ENCODE results near the gene PPP2R5B. TPM values are rescaled to one million over a fixed set of nuclear protein-coding genes. Genes with fewer than 3 reads are reported as not detected.

PPP2R5B gene
- total RNA-seq, 1 experiment from 2014 or later, result 14.0 TPM

GRCh38 chr11:64959498-64959897, 35.0 kb downstream of the PPP2R5B start:
- no peaks in the 10 kb centered on the region for H3K9me3 ChIP-seq (ENCODE audit: control insufficient read depth, insufficient read depth, low read depth, low read length)
- DNase-seq (ENCODE audit: low read depth, low spot score) (no peak), ATAC-seq (no peak)
- H3K27me3 ChIP-seq (ENCODE audit: control insufficient read depth, insufficient read depth, low read length), result no peaks in the 10 kb centered on the region; the same call in 1 of the 2 replicates
- BruUV-seq (replicated peaks), result no TSS peak
- no peaks in the 10 kb centered on the region for H3K4me1 ChIP-seq (ENCODE audit: control insufficient read depth, insufficient read depth, low read length)
- H3K36me3 ChIP-seq (ENCODE audit: control insufficient read depth, insufficient read depth, low read length), result no peaks in the 10 kb centered on the region
- ChIA-PET POLR2A (no interaction called here), CTCF (no interaction called here)
- TF ChIP-seq POLR2AphosphoS5 (IDR thresholded peaks at IDR 0.05; ENCODE audit: low read depth, low read length), result no peak
- TF ChIP-seq TCF7L2 (IDR thresholded peaks at IDR 0.05; ENCODE audit: low read depth, low read length), result no peak
- no peak for TF ChIP-seq SIN3A (IDR thresholded peaks at IDR 0.05; ENCODE audit: borderline replicate concordance, insufficient read depth, low read depth, low read length)
- TF ChIP-seq, protein P1, sequence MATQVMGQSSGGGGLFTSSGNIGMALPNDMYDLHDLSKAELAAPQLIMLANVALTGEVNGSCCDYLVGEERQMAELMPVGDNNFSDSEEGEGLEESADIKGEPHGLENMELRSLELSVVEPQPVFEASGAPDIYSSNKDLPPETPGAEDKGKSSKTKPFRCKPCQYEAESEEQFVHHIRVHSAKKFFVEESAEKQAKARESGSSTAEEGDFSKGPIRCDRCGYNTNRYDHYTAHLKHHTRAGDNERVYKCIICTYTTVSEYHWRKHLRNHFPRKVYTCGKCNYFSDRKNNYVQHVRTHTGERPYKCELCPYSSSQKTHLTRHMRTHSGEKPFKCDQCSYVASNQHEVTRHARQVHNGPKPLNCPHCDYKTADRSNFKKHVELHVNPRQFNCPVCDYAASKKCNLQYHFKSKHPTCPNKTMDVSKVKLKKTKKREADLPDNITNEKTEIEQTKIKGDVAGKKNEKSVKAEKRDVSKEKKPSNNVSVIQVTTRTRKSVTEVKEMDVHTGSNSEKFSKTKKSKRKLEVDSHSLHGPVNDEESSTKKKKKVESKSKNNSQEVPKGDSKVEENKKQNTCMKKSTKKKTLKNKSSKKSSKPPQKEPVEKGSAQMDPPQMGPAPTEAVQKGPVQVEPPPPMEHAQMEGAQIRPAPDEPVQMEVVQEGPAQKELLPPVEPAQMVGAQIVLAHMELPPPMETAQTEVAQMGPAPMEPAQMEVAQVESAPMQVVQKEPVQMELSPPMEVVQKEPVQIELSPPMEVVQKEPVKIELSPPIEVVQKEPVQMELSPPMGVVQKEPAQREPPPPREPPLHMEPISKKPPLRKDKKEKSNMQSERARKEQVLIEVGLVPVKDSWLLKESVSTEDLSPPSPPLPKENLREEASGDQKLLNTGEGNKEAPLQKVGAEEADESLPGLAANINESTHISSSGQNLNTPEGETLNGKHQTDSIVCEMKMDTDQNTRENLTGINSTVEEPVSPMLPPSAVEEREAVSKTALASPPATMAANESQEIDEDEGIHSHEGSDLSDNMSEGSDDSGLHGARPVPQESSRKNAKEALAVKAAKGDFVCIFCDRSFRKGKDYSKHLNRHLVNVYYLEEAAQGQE (IDR thresholded peaks at IDR 0.05; ENCODE audit: insufficient read depth in 1 of 2, low read depth in 2 of 2, low read length in 1 of 2), result no peak
- TF ChIP-seq, protein P2, sequence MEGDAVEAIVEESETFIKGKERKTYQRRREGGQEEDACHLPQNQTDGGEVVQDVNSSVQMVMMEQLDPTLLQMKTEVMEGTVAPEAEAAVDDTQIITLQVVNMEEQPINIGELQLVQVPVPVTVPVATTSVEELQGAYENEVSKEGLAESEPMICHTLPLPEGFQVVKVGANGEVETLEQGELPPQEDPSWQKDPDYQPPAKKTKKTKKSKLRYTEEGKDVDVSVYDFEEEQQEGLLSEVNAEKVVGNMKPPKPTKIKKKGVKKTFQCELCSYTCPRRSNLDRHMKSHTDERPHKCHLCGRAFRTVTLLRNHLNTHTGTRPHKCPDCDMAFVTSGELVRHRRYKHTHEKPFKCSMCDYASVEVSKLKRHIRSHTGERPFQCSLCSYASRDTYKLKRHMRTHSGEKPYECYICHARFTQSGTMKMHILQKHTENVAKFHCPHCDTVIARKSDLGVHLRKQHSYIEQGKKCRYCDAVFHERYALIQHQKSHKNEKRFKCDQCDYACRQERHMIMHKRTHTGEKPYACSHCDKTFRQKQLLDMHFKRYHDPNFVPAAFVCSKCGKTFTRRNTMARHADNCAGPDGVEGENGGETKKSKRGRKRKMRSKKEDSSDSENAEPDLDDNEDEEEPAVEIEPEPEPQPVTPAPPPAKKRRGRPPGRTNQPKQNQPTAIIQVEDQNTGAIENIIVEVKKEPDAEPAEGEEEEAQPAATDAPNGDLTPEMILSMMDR (IDR thresholded peaks at IDR 0.05), result no peak
- in situ Hi-C loops (cut with HindIII; ENCODE audit: low pct_unique_long_range_greater_than_20kb, low sequenced_read_pairs), result no loop called here
- H3K27ac ChIP-seq (ENCODE audit: low read length), result no peak overlapping the region
- no peak overlapping the region for H3K4me3 ChIP-seq (ENCODE audit: low read depth in 2 of 2, low read length in 2 of 2)
- intact Hi-C loops (cut with micrococcal nuclease; ENCODE audit: unreplicated experiment), result no loop called here

- H3K27ac ChIP-seq (ENCODE audit: low read length), result no peak overlapping the region
- TF ChIP-seq, protein P2 (IDR thresholded peaks at IDR 0.05), result no peak
- TF ChIP-seq, protein P1 (IDR thresholded peaks at IDR 0.05; ENCODE audit: insufficient read depth in 1 of 2, low read depth in 2 of 2, low read length in 1 of 2), result no peak
- TF ChIP-seq SIN3A (IDR thresholded peaks at IDR 0.05; ENCODE audit: borderline replicate concordance, insufficient read depth, low read depth, low read length), result no peak
- TF ChIP-seq POLR2AphosphoS5 (IDR thresholded peaks at IDR 0.05; ENCODE audit: low read depth, low read length), result no peak
- no peak for TF ChIP-seq TCF7L2 (IDR thresholded peaks at IDR 0.05; ENCODE audit: low read depth, low read length)
- ATAC-seq (no peak), DNase-seq (ENCODE audit: low read depth, low spot score) (no peak)
- in situ Hi-C loops (cut with HindIII; ENCODE audit: low pct_unique_long_range_greater_than_20kb, low sequenced_read_pairs) (no loop called here), intact Hi-C loops (cut with micrococcal nuclease; ENCODE audit: unreplicated experiment) (no loop called here)
- H3K27me3 ChIP-seq (ENCODE audit: control insufficient read depth, insufficient read depth, low read length), result no peaks in the 10 kb centered on the region; the same call in 1 of the 2 replicates
- no peak overlapping the region for H3K4me3 ChIP-seq (ENCODE audit: low read depth in 2 of 2, low read length in 2 of 2)
- H3K36me3 ChIP-seq (ENCODE audit: control insufficient read depth, insufficient read depth, low read length), result no peaks in the 10 kb centered on the region
- no peaks in the 10 kb centered on the region for H3K9me3 ChIP-seq (ENCODE audit: control insufficient read depth, insufficient read depth, low read depth, low read length)
- CTCF ChIA-PET, result no interaction called here
- no peaks in the 10 kb centered on the region for H3K4me1 ChIP-seq (ENCODE audit: control insufficient read depth, insufficient read depth, low read length)
- POLR2A ChIA-PET, result interaction anchor here (0.6 to 0.7 kb wide), 2 partner anchors 16 to 516 kb away, joined by 5 to 10 read pairs; no protein-coding TSS in a partner anchor
- no TSS peak for BruUV-seq (replicated peaks)
Measured at GRCh38 chr11:64960719-64961118, 36.2 kb downstream of the PPP2R5B start.

Measured in Panc1 (cell line).